PC-3 (cell line): ENCODE measurements around the gene SPARCL1. TPM values are rescaled to one million over a fixed set of nuclear protein-coding genes. Genes with fewer than 3 reads are reported as not detected.

Experiments
- ATAC-seq: fragments of 200-7000 bp; cut with Tn5 transposase; 2 replicates; pipeline ENCODE4 v1.9.1; 2020; ENCODE audit warnings: mild to moderate bottlenecking, moderate library complexity
- BruUV-seq: library from RNA; stranded (reverse); fragments of 400-500 nt; replicated peaks from 2 replicates; lab custom pipeline; 2021; lab: Mats Ljungman, UMichigan
- CTCF ChIA-PET: fragments of 300-600 bp; sonication (Branson Sonifier 250); formaldehyde crosslinking; loops from one replicate; lab custom pipeline; 2022; ENCODE audit warnings: antibody characterized with exemption; lab: Charles Lee
- POLR2A ChIA-PET: fragments of 300-600 bp; sonication (Branson Sonifier 250); formaldehyde crosslinking; loops from one replicate; lab custom pipeline; 2022; ENCODE audit warnings: antibody characterized with exemption; ENCODE audit not compliant: unreplicated experiment; lab: Charles Lee
- DNase-seq: peaks from one replicate; pipeline ENCODE4 v3.0.0-alpha.2; 2015
- H2AFZ ChIP-seq: fragments of 300-600 bp; sonication (generic); 2 replicates; pipeline ENCODE4 v1.6.0; 2016; ENCODE audit warnings: antibody characterized with exemption, low read length
- H3F3A ChIP-seq: fragments of 300-600 bp; sonication (generic); one replicate; pipeline ENCODE4 v1.6.0; 2017; ENCODE audit warnings: antibody characterized with exemption, low read length, control low read depth, mild to moderate bottlenecking; ENCODE audit not compliant: unreplicated experiment
- H3K27ac ChIP-seq: fragments of 300-600 bp; sonication (generic); 2 replicates; pipeline ENCODE4 v1.5.1; 2016; ENCODE audit warnings: mild to moderate bottlenecking, low read length
- H3K27me3 ChIP-seq: fragments of 300-600 bp; sonication (generic); 2 replicates; pipeline ENCODE4 v1.6.1; 2016; ENCODE audit warnings: low read length, mixed read lengths
- H3K36me3 ChIP-seq: fragments of 300-600 bp; sonication (generic); 2 replicates; pipeline ENCODE4 v1.6.1; 2016; ENCODE audit warnings: low read depth, mixed run types, low read length, mixed read lengths
- H3K4me1 ChIP-seq: fragments of 300-600 bp; sonication (generic); 2 replicates; pipeline ENCODE4 v1.5.1; 2016; ENCODE audit warnings: low read length; ENCODE audit not compliant: insufficient read depth
- H3K4me2 ChIP-seq: fragments of 300-600 bp; sonication (generic); 2 replicates; pipeline ENCODE4 v1.6.0; 2016; ENCODE audit warnings: low read length
- H3K4me3 ChIP-seq: fragments of 300-600 bp; sonication (generic); 2 replicates; pipeline ENCODE4 v1.5.1; 2016; ENCODE audit warnings: mild to moderate bottlenecking, low read length, mixed read lengths
- H3K79me2 ChIP-seq: fragments of 300-600 bp; sonication (generic); 2 replicates; pipeline ENCODE4 v1.6.1; 2017; ENCODE audit warnings: low read length, mixed read lengths
- H3K9ac ChIP-seq: fragments of 300-600 bp; sonication (generic); 2 replicates; pipeline ENCODE4 v1.6.0; 2016; ENCODE audit warnings: mild to moderate bottlenecking, low read length
- H3K9me2 ChIP-seq: fragments of 300-600 bp; sonication (generic); replicated peaks from 2 replicates; pipeline ENCODE4 v1.6.1; 2016; ENCODE audit warnings: mixed run types, low read length, mixed read lengths
- H3K9me3 ChIP-seq: fragments of 300-600 bp; sonication (generic); 2 replicates; pipeline ENCODE4 v1.6.1; 2016; ENCODE audit warnings: low read length, mixed read lengths
- H4K20me1 ChIP-seq: fragments of 300-600 bp; sonication (generic); 2 replicates; pipeline ENCODE4 v1.6.1; 2016; ENCODE audit warnings: low read length, mixed read lengths
- EZH2 ChIP-seq: fragments of 300-600 bp; sonication (generic); IDR thresholded peaks from one replicate; pipeline ENCODE4 v1.6.1; 2017; ENCODE audit warnings: antibody characterized with exemption, mild to moderate bottlenecking, low read length; ENCODE audit not compliant: unreplicated experiment
- EZH2phosphoT487 ChIP-seq: fragments of 300-600 bp; sonication (generic); IDR thresholded peaks from 2 replicates; pipeline ENCODE4 v1.6.1; 2018; ENCODE audit warnings: mild to moderate bottlenecking, antibody characterized with exemption, low read length, borderline replicate concordance
- intact Hi-C: fragments of 100-400 bp; cut with micrococcal nuclease; formaldehyde crosslinking; loops from 2 replicates; pipeline ENCODE4 v1.9.0; 2023
- total RNA-seq: library from RNA; depleted of rRNA; stranded (reverse); fragments of >200 nt; gene quantifications from 2 replicates; pipeline ENCODE4 v1.2.3, GENCODE V29; 2014
- TF ChIP-seq, protein P1 (sequence below): fragments of 300-600 bp; sonication (generic); conservative IDR thresholded peaks from 2 replicates; pipeline ENCODE4 v1.5.1; 2017; ENCODE audit warnings: antibody characterized with exemption, low read depth, mild to moderate bottlenecking, low read length

SPARCL1 gene
- total RNA-seq, 1 experiment from 2014 or later = not detected

DNA sequence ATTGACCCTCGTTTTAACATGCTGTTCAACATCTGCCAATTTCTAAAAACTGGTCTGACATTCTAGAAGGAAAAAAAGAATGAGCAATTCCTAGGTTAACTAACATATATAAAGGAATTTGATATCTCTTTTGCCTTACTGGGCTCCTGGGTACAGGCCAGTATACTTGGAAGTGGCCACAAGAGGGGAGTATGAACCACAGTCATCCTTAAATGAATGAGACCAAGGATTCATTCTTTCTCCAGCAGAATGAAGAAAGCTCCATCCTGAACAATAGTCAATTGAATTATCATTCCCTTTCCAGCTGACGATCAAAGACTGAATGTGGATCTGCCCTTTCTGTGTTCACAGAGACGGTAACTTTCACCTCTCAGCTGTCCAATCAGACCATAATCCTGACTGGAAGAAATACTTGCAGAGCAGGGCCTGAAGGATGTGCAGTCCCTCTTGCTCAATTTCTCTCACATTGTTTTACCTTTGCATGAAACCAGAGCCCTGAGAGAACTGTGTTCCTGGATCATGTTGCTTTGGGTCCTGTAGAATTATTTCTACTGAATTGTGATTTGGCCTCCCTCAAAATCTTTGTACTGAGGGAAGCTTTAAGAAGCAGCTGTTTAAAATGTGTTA lies 14.8 kb upstream of the SPARCL1 start:
- DNase-seq (peak; percentile 69), ATAC-seq (peak; percentile 80)
- H3F3A ChIP-seq = no peaks in the 10 kb centered on the region
- H3K9ac ChIP-seq = no peak overlapping the region
- ChIA-PET POLR2A (no interaction called here), CTCF (interaction anchor here (0.6 to 1.1 kb wide), 4 partner anchors 104 to 305 kb away, joined by 3 to 5 read pairs (median 4); no protein-coding TSS in a partner anchor)
- no peak overlapping the region for H3K27ac ChIP-seq
- H3K4me1 ChIP-seq = no peaks in the 10 kb centered on the region
- H4K20me1 ChIP-seq = no peaks in the 10 kb centered on the region
- TF ChIP-seq EZH2 = no peak
- TF ChIP-seq, protein P1, sequence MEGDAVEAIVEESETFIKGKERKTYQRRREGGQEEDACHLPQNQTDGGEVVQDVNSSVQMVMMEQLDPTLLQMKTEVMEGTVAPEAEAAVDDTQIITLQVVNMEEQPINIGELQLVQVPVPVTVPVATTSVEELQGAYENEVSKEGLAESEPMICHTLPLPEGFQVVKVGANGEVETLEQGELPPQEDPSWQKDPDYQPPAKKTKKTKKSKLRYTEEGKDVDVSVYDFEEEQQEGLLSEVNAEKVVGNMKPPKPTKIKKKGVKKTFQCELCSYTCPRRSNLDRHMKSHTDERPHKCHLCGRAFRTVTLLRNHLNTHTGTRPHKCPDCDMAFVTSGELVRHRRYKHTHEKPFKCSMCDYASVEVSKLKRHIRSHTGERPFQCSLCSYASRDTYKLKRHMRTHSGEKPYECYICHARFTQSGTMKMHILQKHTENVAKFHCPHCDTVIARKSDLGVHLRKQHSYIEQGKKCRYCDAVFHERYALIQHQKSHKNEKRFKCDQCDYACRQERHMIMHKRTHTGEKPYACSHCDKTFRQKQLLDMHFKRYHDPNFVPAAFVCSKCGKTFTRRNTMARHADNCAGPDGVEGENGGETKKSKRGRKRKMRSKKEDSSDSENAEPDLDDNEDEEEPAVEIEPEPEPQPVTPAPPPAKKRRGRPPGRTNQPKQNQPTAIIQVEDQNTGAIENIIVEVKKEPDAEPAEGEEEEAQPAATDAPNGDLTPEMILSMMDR = peak; percentile 73
- no peaks in the 10 kb centered on the region for H3K9me3 ChIP-seq
- no peaks in the 10 kb centered on the region for H3K27me3 ChIP-seq
- no peak overlapping the region for H3K4me3 ChIP-seq
- BruUV-seq = no TSS peak
- no peaks in the 10 kb centered on the region for H3K9me2 ChIP-seq
- intact Hi-C loops = loop anchor here (1.0 to 2.0 kb wide), 3 partner anchors 115 to 295 kb away; no protein-coding TSS in a partner anchor
- no peaks in the 10 kb centered on the region for H3K79me2 ChIP-seq
- H3K36me3 ChIP-seq = no peaks in the 10 kb centered on the region
- H2AFZ ChIP-seq = no peak overlapping the region
- H3K4me2 ChIP-seq = no peak overlapping the region

DNA sequence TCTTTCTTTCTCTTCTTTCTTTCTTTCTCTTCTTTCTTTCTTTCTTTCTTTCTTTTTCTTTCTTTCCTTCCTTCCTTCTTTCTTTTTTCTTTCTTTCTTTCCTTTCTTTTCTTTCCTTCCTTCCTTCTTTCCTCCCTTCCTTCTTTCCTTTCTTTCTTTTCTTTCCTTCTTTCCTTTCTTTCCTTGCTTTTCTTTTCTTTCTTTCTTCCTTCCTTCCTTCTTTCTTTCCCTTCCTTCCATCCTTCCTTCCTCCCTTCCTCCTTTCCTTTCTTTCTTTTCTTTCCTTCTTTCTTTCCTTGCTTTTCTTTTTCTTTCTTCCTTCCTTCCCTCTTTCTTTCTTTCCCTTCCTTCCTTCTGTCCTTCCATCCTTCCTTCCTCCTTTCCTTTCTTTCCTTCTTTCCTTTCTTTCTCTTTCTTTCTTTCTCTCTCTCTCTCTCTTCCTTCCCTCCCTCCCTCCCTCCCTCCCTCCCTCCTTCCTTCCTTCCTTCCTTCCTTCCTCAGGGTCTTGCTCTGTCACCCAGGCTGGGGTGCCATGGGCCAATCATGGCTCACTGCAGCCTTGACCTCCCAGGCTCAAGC lies 13.6 kb upstream of the SPARCL1 start:
- H3K9me2 ChIP-seq = no peaks in the 10 kb centered on the region
- no peaks in the 10 kb centered on the region for H4K20me1 ChIP-seq
- no peaks in the 10 kb centered on the region for H3K9me3 ChIP-seq
- ChIA-PET POLR2A (no interaction called here), CTCF (no interaction called here)
- no peak overlapping the region for H3K27ac ChIP-seq
- H2AFZ ChIP-seq = no peak overlapping the region
- no peaks in the 10 kb centered on the region for H3K79me2 ChIP-seq
- H3K4me1 ChIP-seq = no peaks in the 10 kb centered on the region
- no peaks in the 10 kb centered on the region for H3F3A ChIP-seq
- no peak overlapping the region for H3K4me2 ChIP-seq
- H3K4me3 ChIP-seq = no peak overlapping the region
- intact Hi-C loops = loop anchor here (1.0 kb wide), 2 partner anchors 116 to 135 kb away; no protein-coding TSS in a partner anchor
- ATAC-seq (no peak), DNase-seq (no peak)
- H3K36me3 ChIP-seq = no peaks in the 10 kb centered on the region
- no TSS peak for BruUV-seq
- no peak overlapping the region for H3K9ac ChIP-seq
- TF ChIP-seq EZH2phosphoT487 (no peak), EZH2 (no peak)
- TF ChIP-seq, protein P1 = no peak
- no peaks in the 10 kb centered on the region for H3K27me3 ChIP-seq
